Uterus (tissue), 2 donors: Measurements from ENCODE around the gene PNKD.

Experiments
- POLR2A ChIP-seq, 2 donors: fragments of 450-650 bp; IDR thresholded peaks; one replicate each; pipeline ENCODE4 v1.6.1; 2016; ENCODE audit warnings: antibody characterized with exemption in 2 of 2, mild to moderate bottlenecking in 1 of 2, moderate library complexity in 1 of 2
- TF ChIP-seq, protein P1 (sequence below), 4 experiments: fragments of 200-600 bp in 2 of 4; fragments of 450-650 bp in 2 of 4; sonication (generic) in 2 of 4; IDR thresholded peaks; one replicate each; pipeline ENCODE4 v1.5.1; 2016 to 2019; ENCODE audit warnings: antibody characterized with exemption in 4 of 4, mild to moderate bottlenecking in 2 of 4, moderate library complexity in 1 of 4

DNA sequence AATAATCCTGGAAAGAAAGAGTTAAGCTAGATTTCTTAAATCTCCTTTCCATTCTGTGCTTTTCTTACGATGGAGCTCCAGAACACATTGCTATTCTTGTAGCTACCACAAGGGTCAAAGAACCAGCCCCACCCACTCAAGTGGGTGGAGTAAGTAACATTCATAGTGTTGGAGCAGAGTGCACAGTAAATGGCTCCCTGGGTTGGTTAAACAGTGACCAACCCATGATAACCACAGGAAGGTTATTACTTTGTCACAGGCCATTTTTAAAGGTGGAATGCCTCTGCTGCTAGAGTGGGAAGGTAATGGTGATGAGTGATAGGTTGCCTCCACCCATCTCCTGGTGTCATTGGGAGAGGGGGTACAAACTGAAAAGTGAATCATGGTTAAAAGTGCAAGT lies 39.4 kb upstream of the PNKD start:
- TF ChIP-seq, protein P1, sequence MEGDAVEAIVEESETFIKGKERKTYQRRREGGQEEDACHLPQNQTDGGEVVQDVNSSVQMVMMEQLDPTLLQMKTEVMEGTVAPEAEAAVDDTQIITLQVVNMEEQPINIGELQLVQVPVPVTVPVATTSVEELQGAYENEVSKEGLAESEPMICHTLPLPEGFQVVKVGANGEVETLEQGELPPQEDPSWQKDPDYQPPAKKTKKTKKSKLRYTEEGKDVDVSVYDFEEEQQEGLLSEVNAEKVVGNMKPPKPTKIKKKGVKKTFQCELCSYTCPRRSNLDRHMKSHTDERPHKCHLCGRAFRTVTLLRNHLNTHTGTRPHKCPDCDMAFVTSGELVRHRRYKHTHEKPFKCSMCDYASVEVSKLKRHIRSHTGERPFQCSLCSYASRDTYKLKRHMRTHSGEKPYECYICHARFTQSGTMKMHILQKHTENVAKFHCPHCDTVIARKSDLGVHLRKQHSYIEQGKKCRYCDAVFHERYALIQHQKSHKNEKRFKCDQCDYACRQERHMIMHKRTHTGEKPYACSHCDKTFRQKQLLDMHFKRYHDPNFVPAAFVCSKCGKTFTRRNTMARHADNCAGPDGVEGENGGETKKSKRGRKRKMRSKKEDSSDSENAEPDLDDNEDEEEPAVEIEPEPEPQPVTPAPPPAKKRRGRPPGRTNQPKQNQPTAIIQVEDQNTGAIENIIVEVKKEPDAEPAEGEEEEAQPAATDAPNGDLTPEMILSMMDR (IDR thresholded peaks at IDR 0.05): no peak
- TF ChIP-seq POLR2A (IDR thresholded peaks at IDR 0.05): no peak
